H1 (cell line): Measurements from ENCODE around the gene RNF151. TPM values are rescaled to one million over a fixed set of nuclear protein-coding genes. Genes with fewer than 3 reads are reported as not detected.

Experiments used
- CTCF ChIA-PET: fragments of 300-600 bp; sonication (Branson Sonifier 250); formaldehyde crosslinking; loops from one replicate; lab custom pipeline; 2021; ENCODE audit not compliant: partially characterized antibody; lab: Charles Lee
- POLR2A ChIA-PET: fragments of 300-600 bp; sonication (Branson Sonifier 250); formaldehyde crosslinking; loops from one replicate; lab custom pipeline; 2021; ENCODE audit warnings: inconsistent platforms; ENCODE audit not compliant: partially characterized antibody; lab: Charles Lee
- DNase-seq, 2 experiments: peaks; one replicate each; pipeline versions ENCODE4 v3.0.0 to v3.0.0-alpha.2; 2010 to 2022; ENCODE audit warnings: low spot score in 2 of 2, low read depth in 1 of 2, mixed read lengths in 1 of 2
- FAIRE-seq: peaks from 2 replicates; lab custom pipeline; 2011; peaks lifted over from hg19 to GRCh38; lab: Jason Lieb, UNC
- H2AFZ ChIP-seq: 2 replicates; pipeline ENCODE4 v1.8.1; 2012; ENCODE audit warnings: low read length, inconsistent platforms
- H2AK5ac ChIP-seq: 2 replicates; pipeline ENCODE4 v1.6.1; 2013; ENCODE audit warnings: low read depth, low read length
- H2BK120ac ChIP-seq: replicated peaks from 2 replicates; pipeline ENCODE3; 2013; ENCODE audit warnings: low read depth, low read length, inconsistent platforms
- H2BK12ac ChIP-seq: 2 replicates; pipeline ENCODE4 v1.6.1; 2013; ENCODE audit warnings: low read depth, low read length
- H2BK15ac ChIP-seq: 2 replicates; pipeline ENCODE4 v1.6.1; 2013; ENCODE audit warnings: low read length
- H2BK20ac ChIP-seq: 2 replicates; pipeline ENCODE4 v1.6.1; 2013; ENCODE audit warnings: low read length
- H2BK5ac ChIP-seq: 2 replicates; pipeline ENCODE4 v1.6.1; 2013; ENCODE audit warnings: low read depth, low read length
- H3K14ac ChIP-seq: 2 replicates; pipeline ENCODE4 v1.6.1; 2013; ENCODE audit warnings: inconsistent platforms; ENCODE audit not compliant: insufficient read length
- H3K18ac ChIP-seq: 2 replicates; pipeline ENCODE4 v1.6.1; 2013; ENCODE audit warnings: low read length; ENCODE audit errors: extremely low read depth
- H3K23ac ChIP-seq: 2 replicates; pipeline ENCODE4 v1.6.1; 2013; ENCODE audit warnings: inconsistent platforms; ENCODE audit not compliant: insufficient read length
- H3K23me2 ChIP-seq: 2 replicates; pipeline ENCODE4 v1.6.1; 2013; ENCODE audit warnings: low read depth, low read length
- H3K27ac ChIP-seq: 2 replicates; pipeline ENCODE4 v1.6.1; 2011; ENCODE audit warnings: low read depth, low read length, inconsistent platforms
- H3K27me3 ChIP-seq, 4 experiments: replicated peaks in 1 of 4; 1 replicate in 1 of 4; 2 replicates in 3 of 4; pipeline versions ENCODE4 v1.6.1 to v1.8.1; 2011 to 2013; ENCODE audit warnings: low read length in 3 of 4, mild to moderate bottlenecking in 3 of 4, inconsistent platforms in 2 of 4, mixed read lengths in 2 of 4, moderate library complexity in 1 of 4; ENCODE audit not compliant: control insufficient read depth in 3 of 4, insufficient read depth in 3 of 4; ENCODE audit errors: extremely low read depth in 1 of 4
- H3K36me3 ChIP-seq, 4 experiments: 2 replicates each; pipeline versions ENCODE4 v1.6.1 to v1.8.1; 2011 to 2013; ENCODE audit warnings: mild to moderate bottlenecking in 4 of 4, low read length in 3 of 4, moderate library complexity in 2 of 4, control low read depth in 1 of 4, inconsistent platforms in 1 of 4; ENCODE audit not compliant: insufficient read depth in 4 of 4, control insufficient read depth in 2 of 4
- H3K4ac ChIP-seq: replicated peaks from 2 replicates; pipeline ENCODE3; 2013; ENCODE audit warnings: low read length, low read depth, mixed read lengths, inconsistent platforms; ENCODE audit not compliant: insufficient read length
- H3K4me1 ChIP-seq, 4 experiments: replicated peaks in 1 of 4; 1 replicate in 1 of 4; 2 replicates in 3 of 4; pipeline versions ENCODE4 v1.6.1 to v1.8.1; 2011 to 2013; ENCODE audit warnings: low read length in 3 of 4, inconsistent platforms in 2 of 4, mixed read lengths in 1 of 4; ENCODE audit not compliant: insufficient read depth in 4 of 4, control insufficient read depth in 3 of 4
- H3K4me2 ChIP-seq, 2 experiments: 2 replicates each; pipeline versions ENCODE4 v1.6.1 to v1.8.1; 2011 to 2013; ENCODE audit warnings: low read depth in 2 of 2, low read length in 2 of 2, control low read depth in 1 of 2, inconsistent platforms in 1 of 2, mild to moderate bottlenecking in 1 of 2; ENCODE audit not compliant: insufficient read depth in 1 of 2
- H3K4me3 ChIP-seq, 4 experiments: fragments of 200-600, 300-600 bp in 1 of 4; sonication (generic), shearing (Covaris generic), sonication (Bioruptor Twin) in 1 of 4; 2 replicates each; pipeline versions ENCODE4 v1.5.1 to v1.8.1; 2011 to 2016; ENCODE audit warnings: low read length in 4 of 4, low read depth in 3 of 4, control low read depth in 2 of 4, inconsistent platforms in 2 of 4, mild to moderate bottlenecking in 2 of 4, mixed read lengths in 1 of 4, moderate library complexity in 1 of 4; ENCODE audit not compliant: insufficient read depth in 2 of 4; ENCODE audit errors: extremely low read depth in 1 of 4
- H3K56ac ChIP-seq: replicated peaks from 2 replicates; pipeline ENCODE3; 2013; ENCODE audit warnings: low read depth, mild to moderate bottlenecking, mixed read lengths, low read length, inconsistent platforms; ENCODE audit not compliant: insufficient read length
- H3K79me1 ChIP-seq: 2 replicates; pipeline ENCODE4 v1.6.1; 2013; ENCODE audit warnings: low read depth, low read length, control low read depth
- H3K79me2 ChIP-seq, 2 experiments: 2 replicates each; pipeline versions ENCODE4 v1.6.1 to v1.8.1; 2012 to 2013; ENCODE audit warnings: low read length in 2 of 2, mild to moderate bottlenecking in 2 of 2, inconsistent platforms in 1 of 2; ENCODE audit not compliant: insufficient read depth in 2 of 2, control insufficient read depth in 1 of 2
- H3K9ac ChIP-seq, 4 experiments: replicated peaks in 1 of 4; 1 replicate in 1 of 4; 2 replicates in 3 of 4; pipeline versions ENCODE4 v1.6.1 to v1.8.1; 2011 to 2013; ENCODE audit warnings: low read depth in 3 of 4, low read length in 3 of 4, control low read depth in 2 of 4, mild to moderate bottlenecking in 2 of 4, moderate library complexity in 2 of 4, inconsistent platforms in 1 of 4; ENCODE audit errors: extremely low read depth in 1 of 4
- H3K9me3 ChIP-seq, 2 experiments: 2 replicates each; pipeline versions ENCODE4 v1.6.1 to v1.8.1; 2012 to 2013; ENCODE audit warnings: mild to moderate bottlenecking in 2 of 2, moderate library complexity in 2 of 2, control low read depth in 1 of 2, inconsistent platforms in 1 of 2, low read depth in 1 of 2, low read length in 1 of 2, mixed read lengths in 1 of 2; ENCODE audit not compliant: insufficient read depth in 2 of 2
- H4K20me1 ChIP-seq, 2 experiments: replicated peaks in 1 of 2; 2 replicates each; pipeline versions ENCODE3 to v1.8.1; 2011 to 2013; ENCODE audit warnings: inconsistent platforms in 2 of 2, low read length in 2 of 2, mild to moderate bottlenecking in 1 of 2; ENCODE audit not compliant: insufficient read depth in 2 of 2, control insufficient read depth in 1 of 2
- H4K5ac ChIP-seq: 2 replicates; pipeline ENCODE4 v1.6.1; 2013; ENCODE audit warnings: low read length, low read depth, mixed read lengths, inconsistent platforms; ENCODE audit not compliant: insufficient read length
- H4K8ac ChIP-seq: 2 replicates; pipeline ENCODE4 v1.8.0; 2013; ENCODE audit warnings: mild to moderate bottlenecking, moderate library complexity, low read length, inconsistent platforms; ENCODE audit not compliant: insufficient read depth; ENCODE audit errors: extremely low read depth
- H4K91ac ChIP-seq: replicated peaks from 2 replicates; pipeline ENCODE3; 2013; ENCODE audit warnings: low read length, mixed read lengths, inconsistent platforms; ENCODE audit not compliant: insufficient read length
- CTCF ChIP-seq, 3 experiments: IDR thresholded peaks; 1 replicate in 2 of 3; 2 replicates in 1 of 3; pipeline versions ENCODE4 v1.5.1 to v1.6.1; 2011; ENCODE audit warnings: low read length in 3 of 3, mild to moderate bottlenecking in 3 of 3, inconsistent platforms in 2 of 3, low read depth in 1 of 3, moderate library complexity in 1 of 3; ENCODE audit not compliant: insufficient read depth in 1 of 3; ENCODE audit errors: control extremely low read depth in 1 of 3
- EZH2 ChIP-seq: fragments of 200-600 bp; sonication (generic); IDR thresholded peaks from 2 replicates; pipeline ENCODE4 v1.7.1; 2012; ENCODE audit warnings: low read depth, mild to moderate bottlenecking, moderate library complexity, low read length, inconsistent platforms; ENCODE audit not compliant: severe bottlenecking
- POLR2AphosphoS5 ChIP-seq: IDR thresholded peaks from 2 replicates; pipeline ENCODE4 v1.6.1; 2011; ENCODE audit warnings: low read depth, low read length
- SIRT6 ChIP-seq: IDR thresholded peaks from one replicate; pipeline ENCODE4 v1.7.1; 2012; ENCODE audit warnings: low read length, inconsistent platforms
- SUZ12 ChIP-seq: fragments of 200-600 bp; sonication (generic); IDR thresholded peaks from 2 replicates; pipeline ENCODE4 v1.6.1; 2012; ENCODE audit warnings: mild to moderate bottlenecking, inconsistent platforms, low read length, moderate library complexity, mixed read lengths
- YY1 ChIP-seq: IDR thresholded peaks from 2 replicates; pipeline ENCODE4 v1.6.1; 2011; ENCODE audit warnings: low read depth, mild to moderate bottlenecking, low read length
- WGBS, 2 experiments: shearing (Covaris generic) in 1 of 2; methylation state at CpG; one replicate each; pipeline versions ENCODE4 v1.1.6 to v1.1.7; 2013 to 2015; ENCODE audit warnings: low lambda C conversion rate in 2 of 2, mixed read lengths in 2 of 2, inconsistent platforms in 1 of 2, low coverage in 1 of 2, missing lambda C conversion rate in 1 of 2; ENCODE audit not compliant: insufficient replicate concordance in 2 of 2, insufficient coverage in 1 of 2, insufficient read length in 1 of 2; ENCODE audit errors: extremely low coverage in 1 of 2, missing lambda C conversion rate in 1 of 2; 5-methylcytosine and 5-hydroxymethylcytosine counted together
- polyA plus RNA-seq, 7 experiments: library from polyadenylated mRNA; depleted of rRNA in 3 of 7; stranded (reverse) in 5 of 7; unstranded in 2 of 7; fragments of >200 nt in 5 of 7; fragments of 200-250 nt in 2 of 7; gene quantifications; 1 replicate in 5 of 7; 2 replicates in 1 of 7; 4 replicates in 1 of 7; pipeline versions ENCODE4 v1.2.1 to v1.2.3, GENCODE V29; 2011 to 2013; ENCODE audit warnings: missing spikeins in 2 of 7, mixed read lengths in 2 of 7
- total RNA-seq: library from RNA; stranded (reverse); fragmentation: NEBNext Ultra II Directional; extraction: Animal tissue kit (Norgen Biotek cat#: 25700); gene quantifications from 2 replicates; pipeline ENCODE4 v1.2.1, GENCODE V29; 2021

RNF151 gene
- total and polyA plus RNA-seq, 2 of the 8 experiments (the other 6 are each of a cell fraction or from before 2014, with no cell fraction given) = not detected

GRCh38 chr16:1946495-1947368 lies 19.9 kb upstream of the RNF151 start:
- ChIA-PET POLR2A (interaction anchor here (0.8 to 11.7 kb wide), 4 partner anchors 13 to 35 kb away, joined by 3 to 336 read pairs (median 4); partner anchors contain the start of genes NDUFB10, NOXO1, RNF151 and RPL3L), CTCF (interaction anchor here (0.7 to 2.9 kb wide), 13 partner anchors 12 to 221 kb away, joined by 3 to 14 read pairs (median 3); partner anchors contain the start of gene NDUFB10)
- no peak for FAIRE-seq

More at GRCh38 chr16:1946495-1947368, 19.9 kb upstream of the RNF151 start:
- no peak overlapping the region for H2BK12ac ChIP-seq
- no peaks in the 10 kb centered on the region for H3K79me1 ChIP-seq
- no peak overlapping the region for H3K18ac ChIP-seq
- no peak overlapping the region for H2BK20ac ChIP-seq
- H2BK15ac ChIP-seq = no peak overlapping the region
- H3K27me3 ChIP-seq = peaks cover 0 to 2% (median 0%) of the 10 kb centered on the region in 4 experiments; a peak in 1 of 7 replicates
- 91% methylated on average over 35 of the region's 38 CpGs; no CpG with 5 or more reads in 1 of the 2 experiments for WGBS, 2 experiments
- no peak overlapping the region for H3K27ac ChIP-seq
- H3K14ac ChIP-seq = no peak overlapping the region
- no peak for DNase-seq
- no peak overlapping the region for H3K4ac ChIP-seq
- H3K23ac ChIP-seq = no peak overlapping the region
- H4K91ac ChIP-seq = peak overlapping the region; percentile 54
- no peak for TF ChIP-seq SUZ12
- no peak for TF ChIP-seq POLR2AphosphoS5
- no peak for TF ChIP-seq EZH2
- no peak for TF ChIP-seq YY1
- no peak for TF ChIP-seq SIRT6
- peak in 2 of 3 experiments; percentile 25 to 32; a peak in 2 of 4 replicates for TF ChIP-seq CTCF (IDR thresholded peaks at IDR 0.05; ENCODE audit: control extremely low read depth in 1 of 3, insufficient read depth in 1 of 3, low read depth in 1 of 3, low read length in 3 of 3)
- peaks cover 6% of the 10 kb centered on the region; the same call in 1 of the 2 replicates for H3K23me2 ChIP-seq
- H3K9ac ChIP-seq = no peak overlapping the region
- peaks cover 0 to 10% (median 6%) of the 10 kb centered on the region in 4 experiments; a peak in 5 of 7 replicates for H3K4me1 ChIP-seq
- peak overlapping the region; percentile 62 for H4K8ac ChIP-seq
- peaks cover 0 to 4% of the 10 kb centered on the region in 2 experiments for H4K20me1 ChIP-seq
- H3K79me2 ChIP-seq = no peaks in the 10 kb centered on the region
- no peaks in the 10 kb centered on the region for H3K36me3 ChIP-seq
- H2BK120ac ChIP-seq = no peak overlapping the region
- no peak overlapping the region for H3K4me3 ChIP-seq
- H4K5ac ChIP-seq = no peak overlapping the region
- no peak overlapping the region for H3K56ac ChIP-seq
- H2AFZ ChIP-seq = no peak overlapping the region
- H3K4me2 ChIP-seq = no peak overlapping the region
- no peaks in the 10 kb centered on the region for H3K9me3 ChIP-seq
- no peak overlapping the region for H2BK5ac ChIP-seq
- no peak overlapping the region for H2AK5ac ChIP-seq
